Calu3 (cell line): Measurements from ENCODE around the gene POLA2. TPM values are rescaled to one million over a fixed set of nuclear protein-coding genes. Genes with fewer than 3 reads are reported as not detected.

Experiments used
- BruUV-seq: library from RNA; stranded (reverse); fragments of 400-500 nt; replicated peaks from 2 replicates; lab custom pipeline; 2021; lab: Mats Ljungman, UMichigan
- CTCF ChIA-PET: fragments of 300-600 bp; sonication (Branson Sonifier 250); formaldehyde crosslinking; loops from one replicate; lab custom pipeline; 2022; ENCODE audit warnings: antibody characterized with exemption; lab: Charles Lee
- DNase-seq: peaks from one replicate; pipeline ENCODE4 v3.0.0; 2022
- H3K27ac Mint-ChIP-seq: one replicate; pipeline ENCODE4 v1.8.0; 2022; ENCODE audit warnings: mixed read lengths; ENCODE audit not compliant: unreplicated experiment
- H3K27me3 Mint-ChIP-seq: one replicate; pipeline ENCODE4 v1.8.0; 2022; ENCODE audit warnings: mixed read lengths; ENCODE audit not compliant: unreplicated experiment
- H3K36me3 Mint-ChIP-seq: one replicate; pipeline ENCODE4 v1.8.0; 2022; ENCODE audit warnings: mild to moderate bottlenecking, moderate library complexity, mixed read lengths; ENCODE audit not compliant: insufficient read depth, unreplicated experiment
- H3K4me1 Mint-ChIP-seq: one replicate; pipeline ENCODE4 v1.8.0; 2022; ENCODE audit warnings: mild to moderate bottlenecking, low read depth, mixed read lengths; ENCODE audit not compliant: unreplicated experiment
- H3K4me3 Mint-ChIP-seq: one replicate; pipeline ENCODE4 v1.8.0; 2022; ENCODE audit warnings: mild to moderate bottlenecking, low read depth, moderate library complexity, mixed read lengths; ENCODE audit not compliant: unreplicated experiment
- H3K9me3 Mint-ChIP-seq: one replicate; pipeline ENCODE4 v1.8.0; 2022; ENCODE audit warnings: low read depth, mixed read lengths; ENCODE audit not compliant: unreplicated experiment
- CTCF ChIP-seq: fragments of 200-600 bp; IDR thresholded peaks from one replicate; pipeline ENCODE4 v1.8.0; 2022; ENCODE audit warnings: antibody characterized with exemption; ENCODE audit not compliant: unreplicated experiment
- intact Hi-C: fragments of 100-400 bp; cut with micrococcal nuclease; formaldehyde crosslinking; loops from one replicate; pipeline ENCODE4 v1.10.0; 2022; ENCODE audit not compliant: unreplicated experiment
- total RNA-seq: library from RNA; stranded (reverse); gene quantifications from 2 replicates; pipeline ENCODE4 v1.2.3, GENCODE V29; 2022

The POLA2 gene
- total RNA-seq, 1 experiment from 2014 or later: 40.4 TPM

GRCh38 chr11:65218446-65218845 lies 43.3 kb upstream of the POLA2 start:
- H3K27ac Mint-ChIP-seq: no peak overlapping the region
- no peak for TF ChIP-seq CTCF
- no TSS peak for BruUV-seq

GRCh38 chr11:65219930-65220213 lies 41.9 kb upstream of the POLA2 start:
- H3K27me3 Mint-ChIP-seq: no peaks in the 10 kb centered on the region
- no peak overlapping the region for H3K4me3 Mint-ChIP-seq
- no TSS peak for BruUV-seq
- H3K27ac Mint-ChIP-seq: no peak overlapping the region
- DNase-seq: no peak
- CTCF ChIA-PET: no interaction called here
- no peaks in the 10 kb centered on the region for H3K4me1 Mint-ChIP-seq
- peaks cover 30% of the 10 kb centered on the region for H3K36me3 Mint-ChIP-seq
- intact Hi-C loops: no loop called here
- no peaks in the 10 kb centered on the region for H3K9me3 Mint-ChIP-seq
- no peak for TF ChIP-seq CTCF

More at GRCh38 chr11:65218446-65218845, 43.3 kb upstream of the POLA2 start:
- H3K4me3 Mint-ChIP-seq: no peak overlapping the region
- peaks cover 39% of the 10 kb centered on the region for H3K36me3 Mint-ChIP-seq
- H3K27me3 Mint-ChIP-seq: no peaks in the 10 kb centered on the region
- no peaks in the 10 kb centered on the region for H3K9me3 Mint-ChIP-seq
- no peaks in the 10 kb centered on the region for H3K4me1 Mint-ChIP-seq
- no peak for DNase-seq
- intact Hi-C loops: no loop called here
- CTCF ChIA-PET: no interaction called here

GRCh38 chr11:65221026-65221425 lies 40.7 kb upstream of the POLA2 start:
- CTCF ChIA-PET: no interaction called here
- no peaks in the 10 kb centered on the region for H3K9me3 Mint-ChIP-seq
- no peak overlapping the region for H3K4me3 Mint-ChIP-seq
- H3K4me1 Mint-ChIP-seq: no peaks in the 10 kb centered on the region
- H3K27me3 Mint-ChIP-seq: no peaks in the 10 kb centered on the region
- H3K27ac Mint-ChIP-seq: no peak overlapping the region
- DNase-seq: no peak
- BruUV-seq: no TSS peak
- intact Hi-C loops: no loop called here
- TF ChIP-seq CTCF: no peak
- peaks cover 26% of the 10 kb centered on the region for H3K36me3 Mint-ChIP-seq

- CTCF ChIA-PET: no interaction called here
- H3K4me3 Mint-ChIP-seq: no peak overlapping the region
- H3K4me1 Mint-ChIP-seq: no peaks in the 10 kb centered on the region
- intact Hi-C loops: no loop called here
- DNase-seq: no peak
- H3K9me3 Mint-ChIP-seq: no peaks in the 10 kb centered on the region
- no TSS peak for BruUV-seq
- no peak for TF ChIP-seq CTCF
- H3K27me3 Mint-ChIP-seq: no peaks in the 10 kb centered on the region
- no peak overlapping the region for H3K27ac Mint-ChIP-seq
- peaks cover 26% of the 10 kb centered on the region for H3K36me3 Mint-ChIP-seq
Measured at GRCh38 chr11:65223011-65223410, 38.8 kb upstream of the POLA2 start.

GRCh38 chr11:65224930-65225278 lies 36.9 kb upstream of the POLA2 start:
- CTCF ChIA-PET: interaction anchor here (0.7 to 1.0 kb wide), 2 partner anchors 20 to 103 kb away, joined by 3 read pairs; no protein-coding TSS in a partner anchor
- no peaks in the 10 kb centered on the region for H3K9me3 Mint-ChIP-seq
- no peak overlapping the region for H3K27ac Mint-ChIP-seq
- no peak for TF ChIP-seq CTCF
- BruUV-seq: no TSS peak
- peak; percentile 27 for DNase-seq
- H3K4me3 Mint-ChIP-seq: no peak overlapping the region
- intact Hi-C loops: no loop called here
- H3K4me1 Mint-ChIP-seq: no peaks in the 10 kb centered on the region
- no peaks in the 10 kb centered on the region for H3K27me3 Mint-ChIP-seq
- H3K36me3 Mint-ChIP-seq: peaks cover 30% of the 10 kb centered on the region
